Measurements from ENCODE around the gene BMP7.
A peak's percentile ranks its signal among the peaks of the same experiment; 100 is the strongest.

BMP7 gene

DNA sequence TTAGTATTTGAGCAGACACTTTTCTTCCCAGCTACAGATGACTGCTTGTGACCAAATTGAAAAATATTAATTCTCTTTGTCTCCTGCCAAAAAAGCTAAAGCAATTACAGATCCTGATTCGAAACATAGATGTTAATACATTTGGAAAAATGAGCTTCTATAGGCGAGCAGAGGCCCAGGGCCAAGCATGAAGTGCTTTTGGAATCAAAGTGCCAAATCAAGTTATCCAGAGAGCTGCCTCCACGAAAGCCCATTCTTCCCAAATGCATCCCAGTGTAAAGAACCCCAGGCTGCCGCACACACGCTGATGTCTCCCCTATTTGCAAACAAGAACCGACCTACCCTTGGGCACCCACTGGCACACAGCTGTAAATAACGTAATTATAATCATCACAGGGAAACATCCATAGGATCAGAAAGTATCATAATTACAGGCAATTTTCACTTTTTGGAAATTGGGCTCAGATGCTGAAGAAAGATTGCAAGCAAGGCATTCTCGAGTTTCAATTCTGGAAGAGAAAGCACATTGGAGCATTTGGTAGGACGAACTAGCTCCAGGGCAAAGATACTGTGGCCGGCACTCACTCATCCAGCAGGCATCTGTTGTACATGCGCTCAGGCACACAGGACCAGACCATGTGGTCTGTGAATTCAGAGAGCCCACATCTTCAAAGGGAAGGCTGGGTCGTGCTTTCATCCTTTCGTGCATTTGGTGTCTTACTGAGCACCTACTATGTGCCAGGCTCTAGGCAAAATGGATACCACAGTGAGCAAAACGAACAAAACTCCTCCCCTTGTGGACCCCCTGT, 45.9 kb downstream of the BMP7 start:
- H3K9me3 ChIP-seq (ENCODE audit: low read length) = no peaks in the 10 kb centered on the region
- H2AFZ ChIP-seq (ENCODE audit: low read depth, low read length) = no peak overlapping the region
- H3K4me3 ChIP-seq (ENCODE audit: low read length) = no peak overlapping the region
- no peaks in the 10 kb centered on the region for H3K27me3 ChIP-seq (ENCODE audit: insufficient read depth, low read length)
- no peaks in the 10 kb centered on the region for H3K4me1 ChIP-seq (ENCODE audit: insufficient read depth, low read length)
- H3K36me3 ChIP-seq (ENCODE audit: insufficient read depth, low read length) = peaks cover 72% of the 10 kb centered on the region

DNA sequence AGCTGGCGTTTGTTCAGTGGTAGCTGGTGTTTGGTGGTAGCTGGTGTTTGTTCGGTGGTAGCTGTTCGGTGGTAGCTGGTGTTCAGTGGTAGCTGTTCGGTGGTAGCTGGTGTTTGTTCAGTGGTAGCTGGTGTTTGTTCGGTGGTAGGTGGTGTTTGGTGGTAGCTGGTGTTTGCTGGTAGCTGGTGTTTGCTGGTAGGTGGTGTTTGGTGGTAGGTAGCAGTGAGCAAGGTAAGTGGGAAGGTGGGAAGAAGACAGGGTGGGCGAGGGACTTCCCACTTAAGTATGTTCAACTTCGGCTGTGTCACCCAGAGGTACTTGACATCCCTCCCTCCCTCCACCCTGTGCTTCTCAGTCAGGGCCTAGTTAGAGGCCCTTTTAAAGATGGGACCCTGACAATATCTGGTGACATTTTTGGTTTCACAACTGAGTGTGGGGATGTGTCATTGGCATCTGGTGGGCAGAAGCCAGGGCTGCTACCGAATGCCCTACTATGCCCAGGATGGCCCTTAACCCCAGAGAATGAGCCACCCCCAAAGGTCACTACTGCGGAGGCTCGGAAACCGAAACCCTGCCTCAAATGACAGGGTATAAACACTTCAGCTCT, 47.3 kb downstream of the BMP7 start:
- Histone ChIP-seq H3K27me3 (ENCODE audit: insufficient read depth, low read length) (no peaks in the 10 kb centered on the region), H2AFZ (ENCODE audit: low read depth, low read length) (no peak overlapping the region)

GRCh38 chr20:57218489-57218888, 48.0 kb downstream of the BMP7 start:
- Histone ChIP-seq H3K27me3 (ENCODE audit: insufficient read depth, low read length) (no peaks in the 10 kb centered on the region), H3K9me3 (ENCODE audit: low read length) (no peaks in the 10 kb centered on the region), H3K4me3 (ENCODE audit: low read length) (no peak overlapping the region), H3K36me3 (ENCODE audit: insufficient read depth, low read length) (peaks cover 60% of the 10 kb centered on the region), H3K4me1 (ENCODE audit: insufficient read depth, low read length) (peaks cover 8% of the 10 kb centered on the region), H2AFZ (ENCODE audit: low read depth, low read length) (no peak overlapping the region)

More for the DNA sequence above, 47.3 kb downstream of the BMP7 start:
- Histone ChIP-seq H3K9me3 (ENCODE audit: low read length) (no peaks in the 10 kb centered on the region), H3K4me1 (ENCODE audit: insufficient read depth, low read length) (peaks cover 1% of the 10 kb centered on the region), H3K36me3 (ENCODE audit: insufficient read depth, low read length) (peaks cover 62% of the 10 kb centered on the region), H3K4me3 (ENCODE audit: low read length) (no peak overlapping the region)

GRCh38 chr20:57217802-57218201, 48.6 kb downstream of the BMP7 start:
- H2AFZ ChIP-seq (ENCODE audit: low read depth, low read length) = no peak overlapping the region
- H3K36me3 ChIP-seq (ENCODE audit: insufficient read depth, low read length) = peaks cover 60% of the 10 kb centered on the region
- H3K4me3 ChIP-seq (ENCODE audit: low read length) = no peak overlapping the region
- H3K9me3 ChIP-seq (ENCODE audit: low read length) = no peaks in the 10 kb centered on the region
- no peaks in the 10 kb centered on the region for H3K27me3 ChIP-seq (ENCODE audit: insufficient read depth, low read length)
- H3K4me1 ChIP-seq (ENCODE audit: insufficient read depth, low read length) = peaks cover 15% of the 10 kb centered on the region

- H2AFZ ChIP-seq (ENCODE audit: low read depth, low read length) = no peak overlapping the region
- peaks cover 26% of the 10 kb centered on the region for H3K4me1 ChIP-seq (ENCODE audit: insufficient read depth, low read length)
- H3K27me3 ChIP-seq (ENCODE audit: insufficient read depth, low read length) = no peaks in the 10 kb centered on the region
- peaks cover 54% of the 10 kb centered on the region for H3K36me3 ChIP-seq (ENCODE audit: insufficient read depth, low read length)
- H3K9me3 ChIP-seq (ENCODE audit: low read length) = no peaks in the 10 kb centered on the region
- H3K4me3 ChIP-seq (ENCODE audit: low read length) = no peak overlapping the region
Observed at GRCh38 chr20:57216669-57217068, 49.8 kb downstream of the BMP7 start.

DNA sequence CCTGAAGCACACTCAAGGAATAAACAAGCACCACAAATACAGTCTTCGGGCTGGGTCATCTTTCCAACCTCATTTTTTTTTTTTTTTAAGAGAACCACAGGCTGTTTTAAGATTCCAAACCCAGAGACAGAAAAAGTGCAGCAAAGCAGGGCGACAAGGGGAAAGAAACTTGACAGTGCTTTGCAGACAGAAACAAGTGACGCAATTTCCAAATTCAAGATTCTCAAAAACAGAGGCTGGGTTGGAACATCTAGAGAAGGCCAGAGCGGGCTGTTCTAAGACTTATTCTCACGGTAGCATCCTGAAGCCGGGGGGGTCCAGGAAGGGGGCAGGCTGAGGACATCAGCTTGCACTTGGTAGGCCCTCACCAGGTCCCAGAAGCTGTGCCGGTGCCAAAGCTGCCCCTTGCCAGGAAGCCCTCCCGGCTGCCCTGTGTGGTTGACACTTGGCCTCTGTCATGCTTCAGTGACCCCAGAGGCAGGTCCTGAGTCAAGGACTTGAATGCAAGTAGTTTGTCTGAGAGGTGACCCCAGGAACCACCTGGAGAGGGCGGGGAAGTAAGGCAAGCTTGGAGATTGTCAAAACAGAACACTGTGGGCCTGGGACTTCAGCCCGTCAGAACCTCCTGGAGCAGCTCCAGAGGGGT, 50.5 kb downstream of the BMP7 start:
- Histone ChIP-seq H3K4me3 (ENCODE audit: low read length) (no peak overlapping the region), H3K9me3 (ENCODE audit: low read length) (no peaks in the 10 kb centered on the region), H3K36me3 (ENCODE audit: insufficient read depth, low read length) (peaks cover 52% of the 10 kb centered on the region), H3K4me1 (ENCODE audit: insufficient read depth, low read length) (peaks cover 33% of the 10 kb centered on the region), H3K27me3 (ENCODE audit: insufficient read depth, low read length) (no peaks in the 10 kb centered on the region), H2AFZ (ENCODE audit: low read depth, low read length) (no peak overlapping the region)

- H3K4me3 ChIP-seq (ENCODE audit: low read length) = no peak overlapping the region
Observed at GRCh38 chr20:57215426-57215825, 51.0 kb downstream of the BMP7 start.

DNA sequence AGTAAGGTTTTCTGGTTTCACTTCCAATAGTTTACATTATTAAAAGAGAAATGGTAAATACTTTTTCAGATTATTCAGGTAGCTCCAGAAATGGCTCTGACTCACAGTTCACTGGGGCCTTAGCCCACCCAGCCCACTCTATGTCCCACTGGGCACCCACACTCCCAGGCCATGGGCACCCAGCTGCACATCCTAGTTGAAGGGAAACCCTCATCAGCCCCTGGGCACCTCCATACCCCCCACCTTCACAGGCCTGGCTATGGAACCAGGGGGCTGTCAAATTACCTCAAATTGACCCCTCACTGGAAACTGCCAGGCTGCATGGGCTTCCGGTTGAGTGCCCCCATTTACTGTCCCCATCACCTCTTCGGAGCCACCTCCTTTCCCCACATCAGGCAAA, 51.5 kb downstream of the BMP7 start:
- peaks cover 35% of the 10 kb centered on the region for H3K4me1 ChIP-seq (ENCODE audit: insufficient read depth, low read length)

More at GRCh38 chr20:57215426-57215825, 51.0 kb downstream of the BMP7 start:
- peaks cover 50% of the 10 kb centered on the region for H3K36me3 ChIP-seq (ENCODE audit: insufficient read depth, low read length)
- H3K27me3 ChIP-seq (ENCODE audit: insufficient read depth, low read length) = no peaks in the 10 kb centered on the region
- peaks cover 35% of the 10 kb centered on the region for H3K4me1 ChIP-seq (ENCODE audit: insufficient read depth, low read length)
- H2AFZ ChIP-seq (ENCODE audit: low read depth, low read length) = no peak overlapping the region
- no peaks in the 10 kb centered on the region for H3K9me3 ChIP-seq (ENCODE audit: low read length)

DNA sequence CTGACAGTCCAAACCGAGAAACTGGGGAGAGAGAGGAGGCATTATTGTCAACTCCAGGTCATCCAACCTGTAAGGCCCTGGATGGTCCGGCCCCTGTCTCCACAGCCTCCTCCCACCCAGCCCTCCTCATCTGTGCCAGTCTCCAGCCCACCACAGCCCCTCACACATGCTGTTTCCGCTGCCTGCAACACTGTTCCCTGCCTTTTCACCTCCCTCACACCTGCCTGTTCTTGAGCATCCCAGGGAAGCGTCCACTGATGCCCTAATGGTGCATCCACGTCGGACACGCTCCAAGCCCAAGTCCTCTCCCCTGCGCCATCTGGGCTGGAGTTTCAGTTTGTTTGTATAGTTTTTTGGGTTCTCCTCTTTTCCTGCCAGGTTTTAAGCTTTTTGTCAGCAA, 52.0 kb downstream of the BMP7 start:
- peaks cover 35% of the 10 kb centered on the region for H3K4me1 ChIP-seq (ENCODE audit: insufficient read depth, low read length)
- peaks cover 40% of the 10 kb centered on the region for H3K36me3 ChIP-seq (ENCODE audit: insufficient read depth, low read length)
- H3K9me3 ChIP-seq (ENCODE audit: low read length) = no peaks in the 10 kb centered on the region
- no peak overlapping the region for H2AFZ ChIP-seq (ENCODE audit: low read depth, low read length)
- H3K27me3 ChIP-seq (ENCODE audit: insufficient read depth, low read length) = no peaks in the 10 kb centered on the region
- no peak overlapping the region for H3K4me3 ChIP-seq (ENCODE audit: low read length)

More for the DNA sequence above, 51.5 kb downstream of the BMP7 start:
- Histone ChIP-seq H3K27me3 (ENCODE audit: insufficient read depth, low read length) (no peaks in the 10 kb centered on the region), H2AFZ (ENCODE audit: low read depth, low read length) (no peak overlapping the region), H3K9me3 (ENCODE audit: low read length) (no peaks in the 10 kb centered on the region), H3K4me3 (ENCODE audit: low read length) (no peak overlapping the region), H3K36me3 (ENCODE audit: insufficient read depth, low read length) (peaks cover 46% of the 10 kb centered on the region)

DNA sequence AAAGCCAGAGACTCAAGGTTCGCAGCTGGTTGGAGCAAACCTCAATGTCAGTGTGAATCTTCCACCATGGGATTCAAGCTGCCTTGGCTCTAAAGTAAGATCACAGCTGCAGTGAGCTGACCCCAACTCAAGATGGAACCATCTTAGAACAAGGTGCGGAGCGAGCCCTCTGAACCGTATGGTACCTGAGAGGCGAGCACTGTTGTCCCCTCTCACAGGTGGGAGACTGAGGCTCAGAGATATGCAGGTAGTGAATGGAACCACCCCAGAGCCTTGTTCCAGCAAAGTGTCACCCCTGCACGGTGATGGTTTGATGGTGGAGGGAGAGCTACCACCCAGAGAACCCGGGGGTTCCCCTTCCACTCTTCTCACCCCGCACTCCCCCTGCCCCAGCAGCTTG, 52.5 kb downstream of the BMP7 start:
- Histone ChIP-seq H3K27me3 (ENCODE audit: insufficient read depth, low read length) (no peaks in the 10 kb centered on the region), H3K4me1 (ENCODE audit: insufficient read depth, low read length) (peaks cover 35% of the 10 kb centered on the region), H3K4me3 (ENCODE audit: low read length) (no peak overlapping the region), H3K9me3 (ENCODE audit: low read length) (no peaks in the 10 kb centered on the region), H3K36me3 (ENCODE audit: insufficient read depth, low read length) (peaks cover 36% of the 10 kb centered on the region), H2AFZ (ENCODE audit: low read depth, low read length) (no peak overlapping the region)

DNA sequence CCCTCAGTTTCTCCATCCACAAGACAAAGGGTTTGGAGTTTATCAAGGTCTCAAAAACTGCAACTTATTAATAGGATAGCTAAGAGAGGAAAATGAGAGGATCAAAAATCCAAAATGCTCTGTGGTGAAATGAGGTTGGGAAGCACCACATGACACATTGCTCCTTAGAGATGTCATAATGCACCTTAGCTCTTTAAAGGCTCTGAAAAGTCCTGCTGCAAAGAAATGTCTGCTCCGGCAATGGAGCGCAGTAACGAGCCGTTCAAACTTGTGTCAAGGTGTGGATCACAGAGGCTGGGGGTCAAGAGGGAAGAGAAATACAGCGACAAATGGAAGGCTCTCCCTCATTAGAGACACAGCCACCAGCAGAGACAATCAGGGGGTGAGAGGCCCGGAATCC, 53.1 kb downstream of the BMP7 start:
- peak overlapping the region; percentile 26 for H3K4me3 ChIP-seq (ENCODE audit: low read length)
- no peak overlapping the region for H2AFZ ChIP-seq (ENCODE audit: low read depth, low read length)
- no peaks in the 10 kb centered on the region for H3K27me3 ChIP-seq (ENCODE audit: insufficient read depth, low read length)
- H3K36me3 ChIP-seq (ENCODE audit: insufficient read depth, low read length) = peaks cover 34% of the 10 kb centered on the region
- peaks cover 35% of the 10 kb centered on the region for H3K4me1 ChIP-seq (ENCODE audit: insufficient read depth, low read length)
- no peaks in the 10 kb centered on the region for H3K9me3 ChIP-seq (ENCODE audit: low read length)

DNA sequence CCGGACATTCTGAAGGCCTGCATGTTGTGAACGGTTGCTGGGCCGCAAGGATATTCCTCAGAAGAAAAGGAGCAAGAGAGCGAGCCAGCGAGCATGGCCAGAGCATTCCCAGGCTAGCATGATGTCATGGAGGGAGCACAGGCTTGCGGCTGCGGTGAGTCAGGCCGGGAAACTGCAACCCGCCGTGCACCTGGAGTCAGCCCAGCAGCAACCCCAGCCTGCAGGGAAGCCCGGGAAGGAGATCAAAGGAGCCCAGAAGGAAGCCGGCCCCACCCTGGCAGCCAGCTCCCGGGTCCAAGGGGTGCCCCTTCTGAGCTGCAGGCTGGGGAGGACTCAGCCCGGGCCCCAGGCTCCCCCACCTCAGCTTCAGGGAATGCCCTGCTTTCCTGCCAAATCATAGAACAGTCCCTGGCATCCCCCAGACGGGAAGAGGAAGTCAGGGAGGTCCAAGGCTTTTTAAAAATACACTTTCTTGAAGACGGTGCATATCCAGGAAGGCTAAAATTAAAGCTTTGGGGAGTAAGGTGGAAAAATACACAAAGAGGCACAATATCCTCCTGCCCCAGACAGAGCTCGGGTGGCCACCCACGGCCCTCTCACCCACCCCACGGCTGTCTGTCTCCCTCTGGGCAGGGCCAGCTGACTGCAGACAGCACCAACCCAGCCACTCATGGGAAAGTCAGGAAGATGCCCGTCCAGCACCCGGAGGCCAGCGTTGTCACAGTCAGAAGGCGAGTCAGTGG, 53.7 kb downstream of the BMP7 start:
- Histone ChIP-seq H3K4me3 (ENCODE audit: low read length) (peak overlapping the region; percentile 26), H3K27me3 (ENCODE audit: insufficient read depth, low read length) (no peaks in the 10 kb centered on the region), H3K36me3 (ENCODE audit: insufficient read depth, low read length) (peaks cover 28% of the 10 kb centered on the region), H3K9me3 (ENCODE audit: low read length) (no peaks in the 10 kb centered on the region), H3K4me1 (ENCODE audit: insufficient read depth, low read length) (peaks cover 35% of the 10 kb centered on the region), H2AFZ (ENCODE audit: low read depth, low read length) (no peak overlapping the region)

Measured in neuron (in vitro differentiated cells).